GM21423 (cell line): ENCODE measurements around the gene ZBED1.
"Not testable (repeated sequence)": the region's sequence is repeated elsewhere in the genome, so short reads cannot be mapped to it uniquely, and the experiment has no call there.

Experiments
- ATAC-seq: cut with Tn5 transposase; IDR thresholded peaks from one replicate; pipeline ENCODE4 v1.9.1; 2021; ENCODE audit warnings: mild to moderate bottlenecking, moderate library complexity; ENCODE audit not compliant: unreplicated experiment

The ZBED1 gene

DNA sequence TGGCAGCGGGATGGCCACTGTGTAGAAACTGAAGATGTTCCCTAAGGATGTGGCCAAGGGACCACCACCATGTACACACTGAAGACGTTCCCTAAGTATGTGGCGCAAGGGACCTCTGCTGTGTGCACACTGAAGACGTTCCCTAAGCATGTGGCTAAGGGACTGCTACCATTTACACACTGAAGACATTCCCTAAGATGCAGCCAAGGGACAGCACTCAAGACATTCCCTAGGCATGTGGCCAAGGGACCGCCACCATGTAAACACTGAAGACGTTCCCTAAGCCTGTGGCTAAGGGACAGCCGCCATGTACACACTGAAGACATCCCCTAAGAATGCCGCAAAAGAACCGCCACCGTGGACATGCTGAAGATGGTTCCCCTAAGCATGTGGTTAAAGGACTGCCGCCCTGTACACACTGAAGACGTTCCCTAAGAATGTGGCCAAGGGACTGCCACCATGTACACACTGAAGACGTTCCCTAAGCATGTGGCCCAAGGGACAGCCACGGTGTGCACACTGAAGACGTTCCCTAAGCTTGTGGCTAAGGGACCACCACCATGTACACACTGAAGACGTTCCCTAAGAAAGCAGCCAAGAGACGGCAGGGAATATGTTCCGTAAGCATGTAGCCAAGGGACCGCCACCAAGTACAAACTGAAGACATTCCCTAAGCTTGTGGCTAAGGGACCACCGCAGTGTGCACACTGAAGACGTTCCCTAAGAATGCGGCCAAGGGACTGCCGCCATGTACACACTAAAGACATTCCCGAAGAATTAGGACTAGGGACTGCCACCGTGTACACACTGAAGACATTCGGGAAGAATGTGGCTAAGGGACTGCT, 43.3 kb downstream of the ZBED1 start:
- no peak for ATAC-seq

DNA sequence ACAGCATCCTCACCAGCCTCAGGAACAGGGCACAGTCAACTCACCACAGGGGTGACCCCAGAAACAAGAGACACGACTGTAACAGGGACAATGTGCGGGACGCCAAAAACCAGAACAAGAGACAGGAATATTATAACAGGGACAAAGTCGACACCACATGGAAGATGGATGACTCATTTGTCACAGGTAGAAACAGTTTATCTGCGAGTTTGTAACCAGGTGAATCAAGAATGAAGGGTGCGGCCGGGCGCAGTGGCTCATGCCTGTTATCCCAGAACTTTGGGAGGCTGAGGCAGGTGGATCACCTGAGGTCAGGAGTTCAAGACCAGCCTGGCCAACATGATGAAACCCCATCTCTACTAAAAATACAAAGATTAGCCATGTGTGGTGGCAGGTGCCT, 44.7 kb downstream of the ZBED1 start:
- not testable (repeated sequence) for ATAC-seq

DNA sequence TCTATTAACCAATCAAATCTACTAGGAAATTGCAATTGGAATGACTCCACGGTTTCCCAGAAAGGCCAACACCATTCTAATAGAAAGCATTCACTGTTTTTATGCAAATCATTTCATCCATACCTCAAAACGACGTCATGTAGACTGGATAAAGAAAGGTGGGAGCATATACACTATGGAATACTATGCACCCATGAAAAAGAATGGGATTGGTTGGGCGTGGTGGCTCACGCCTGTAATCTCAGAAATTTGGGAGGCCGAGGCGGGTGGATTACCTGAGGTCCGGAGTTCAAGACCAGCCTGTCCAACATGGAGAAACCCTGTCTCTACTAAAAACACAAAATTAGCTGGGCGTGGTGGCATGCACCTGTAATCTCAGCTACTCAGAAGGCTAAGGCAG, 46.2 kb downstream of the ZBED1 start:
- ATAC-seq = not testable (repeated sequence)

DNA sequence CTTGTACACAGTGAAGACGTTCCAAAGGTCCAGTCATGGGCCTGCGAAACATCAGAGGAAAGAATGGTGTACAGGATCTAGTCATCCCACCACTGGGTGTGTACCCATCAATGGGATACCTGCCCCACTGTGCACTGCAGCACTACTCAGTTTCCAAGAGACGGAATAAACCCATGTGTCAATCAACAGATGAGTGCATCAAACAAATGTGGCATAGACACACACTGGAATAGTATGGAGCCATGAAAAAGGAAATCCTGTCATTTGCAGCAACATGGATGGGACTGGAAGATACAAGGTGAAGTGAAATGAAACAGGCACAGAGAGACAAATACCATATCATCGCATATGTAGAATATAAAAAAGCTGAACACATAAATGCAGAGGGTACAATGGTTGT, 48.0 kb downstream of the ZBED1 start:
- ATAC-seq = no peak

DNA sequence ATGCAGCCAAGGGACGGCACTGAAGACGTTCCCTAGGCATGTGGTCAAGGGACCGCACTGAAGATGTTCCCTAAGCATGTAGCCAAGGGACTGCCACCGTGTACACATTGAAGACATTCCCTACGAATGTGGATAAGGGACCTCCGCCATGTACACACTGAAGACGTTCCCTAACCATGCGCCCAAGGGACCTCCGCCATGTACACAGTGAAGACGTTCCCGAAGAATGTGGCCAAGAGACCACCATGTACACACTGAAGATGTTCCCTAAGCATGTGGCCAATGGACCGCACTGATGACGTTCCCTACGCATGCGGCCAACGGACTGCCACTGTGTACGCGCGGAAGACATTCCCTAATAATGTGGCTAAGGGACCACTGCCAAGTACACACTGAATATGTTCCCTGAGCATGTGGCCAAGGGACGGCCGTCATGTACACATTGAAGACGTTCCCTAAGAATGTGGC, 48.4 kb downstream of the ZBED1 start:
- no peak for ATAC-seq

DNA sequence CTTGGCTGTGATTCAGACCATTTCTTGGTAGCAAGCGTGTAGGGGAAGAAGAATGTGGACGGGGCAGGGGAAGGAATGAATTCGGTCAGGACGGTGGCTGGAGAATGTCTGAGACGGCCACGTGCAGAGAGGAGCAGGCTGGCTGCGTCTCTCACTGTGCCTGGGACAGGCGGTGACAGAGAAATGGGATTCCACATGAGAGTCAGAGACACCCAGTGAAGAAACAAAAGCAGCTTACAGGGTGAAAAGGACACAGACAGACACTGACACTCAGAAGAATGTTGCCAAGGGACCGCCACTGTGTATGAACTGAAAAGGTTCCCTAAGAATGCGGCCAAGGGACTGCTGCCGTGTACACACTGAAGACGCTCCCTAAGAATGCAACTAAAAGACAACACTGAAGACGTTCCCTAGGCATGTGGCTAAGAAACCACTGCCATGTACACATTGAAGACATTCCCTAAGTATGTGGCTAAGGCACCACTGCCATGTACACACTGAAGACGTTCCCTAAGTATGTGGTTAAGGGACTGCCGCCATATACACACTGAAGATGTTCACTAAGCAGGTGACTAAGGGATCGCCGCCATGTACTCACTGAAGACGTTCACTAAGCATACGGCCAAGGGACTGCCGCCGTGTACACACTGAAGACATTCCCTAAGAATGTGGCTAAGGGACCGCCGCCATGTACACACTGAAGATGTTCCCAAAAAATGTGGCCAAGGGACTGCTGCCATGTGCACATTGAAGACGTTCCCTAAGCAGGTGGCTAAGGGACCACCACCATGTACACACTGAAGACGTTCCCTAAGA, 49.1 kb downstream of the ZBED1 start:
- ATAC-seq = no peak

DNA sequence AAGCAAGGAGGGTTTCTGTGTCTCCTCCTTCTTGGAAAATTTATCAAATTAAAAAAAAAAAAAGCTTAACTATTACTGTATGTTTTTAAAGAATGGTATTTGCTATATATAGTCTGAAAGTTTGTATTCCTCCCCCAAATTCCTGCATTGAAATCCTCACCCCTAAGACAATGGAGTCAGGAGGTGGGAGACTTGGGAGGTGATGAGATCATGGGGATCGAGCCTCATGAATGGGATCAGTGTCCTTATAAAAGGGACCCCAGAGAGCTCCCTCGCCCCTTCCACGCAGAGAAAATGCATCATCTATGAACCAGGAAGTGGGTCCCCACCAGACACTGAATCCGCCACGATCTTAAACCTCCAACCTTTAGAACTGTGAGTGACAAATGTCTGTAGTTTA, 50.1 kb downstream of the ZBED1 start:
- no peak for ATAC-seq

DNA sequence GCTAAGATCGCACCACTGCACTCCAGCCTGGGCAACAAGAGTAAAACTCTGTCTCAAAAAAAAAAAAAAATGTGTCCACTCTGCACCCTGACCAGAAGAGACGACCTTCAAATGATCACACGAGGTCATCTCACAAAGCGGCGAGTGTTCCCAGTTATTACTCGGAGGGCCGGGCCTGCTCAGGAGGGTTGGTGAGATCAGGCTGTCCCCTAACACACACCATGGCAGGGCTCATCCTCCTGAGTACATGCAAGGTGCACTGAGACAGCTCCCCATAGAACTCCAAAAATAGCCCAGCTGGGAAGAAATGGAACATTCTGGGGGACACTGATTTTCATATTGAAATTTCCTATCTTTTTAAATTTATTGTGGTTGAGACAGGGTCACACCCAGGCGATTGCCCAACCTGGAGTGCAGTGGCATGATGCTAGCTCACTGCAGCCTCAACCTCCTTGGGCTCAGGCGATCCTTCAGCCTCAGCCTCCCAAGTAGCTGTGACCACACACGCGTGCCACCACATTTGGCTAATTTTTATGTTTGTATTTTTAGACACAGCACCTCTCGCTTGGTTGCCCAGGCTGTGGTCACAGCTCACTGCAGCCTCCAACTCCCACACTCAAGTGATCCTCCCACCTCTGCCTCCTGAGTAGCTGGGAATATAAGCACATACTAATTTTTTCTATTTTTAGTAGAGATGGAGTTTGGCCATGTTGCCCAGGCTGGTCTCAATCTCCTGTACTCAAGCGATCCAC, 51.5 kb downstream of the ZBED1 start:
- ATAC-seq = no peak

DNA sequence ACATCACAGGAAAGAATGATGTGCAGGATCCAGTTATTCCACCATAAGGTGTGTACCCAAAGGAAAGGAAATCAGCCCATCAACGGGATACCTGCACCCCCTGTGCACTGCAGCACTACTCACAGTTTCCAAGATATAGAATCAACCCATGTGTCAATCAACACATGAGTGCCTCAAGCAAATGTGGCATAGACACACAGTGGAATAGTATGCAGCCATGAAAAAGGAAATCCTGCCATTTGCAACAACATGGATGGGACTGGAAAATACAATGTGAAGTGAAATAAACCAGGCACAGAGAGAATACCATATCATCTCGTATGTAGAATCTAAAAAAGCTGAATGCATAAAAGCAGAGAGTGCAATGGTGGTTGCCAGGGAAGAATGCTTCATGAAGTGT, 53.3 kb downstream of the ZBED1 start:
- ATAC-seq = no peak

DNA sequence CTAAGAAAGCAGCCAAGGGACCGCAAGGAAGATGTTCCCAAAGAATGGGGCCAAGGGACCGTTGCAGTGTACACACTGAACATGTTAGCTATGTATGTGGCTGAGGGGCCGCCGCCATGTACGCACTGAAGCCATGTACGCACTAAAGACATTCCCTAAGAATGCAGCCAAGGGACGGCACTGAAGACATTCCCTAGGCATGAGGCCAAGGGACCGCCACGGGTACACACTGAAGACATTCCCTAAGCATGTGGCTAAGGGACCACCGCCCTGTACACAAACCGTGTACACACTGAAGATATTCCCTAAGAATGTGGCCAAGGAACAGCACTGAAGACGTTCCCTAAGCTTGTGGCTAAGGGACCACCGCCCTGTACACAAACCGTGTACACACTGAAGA, 54.0 kb downstream of the ZBED1 start:
- ATAC-seq = no peak

DNA sequence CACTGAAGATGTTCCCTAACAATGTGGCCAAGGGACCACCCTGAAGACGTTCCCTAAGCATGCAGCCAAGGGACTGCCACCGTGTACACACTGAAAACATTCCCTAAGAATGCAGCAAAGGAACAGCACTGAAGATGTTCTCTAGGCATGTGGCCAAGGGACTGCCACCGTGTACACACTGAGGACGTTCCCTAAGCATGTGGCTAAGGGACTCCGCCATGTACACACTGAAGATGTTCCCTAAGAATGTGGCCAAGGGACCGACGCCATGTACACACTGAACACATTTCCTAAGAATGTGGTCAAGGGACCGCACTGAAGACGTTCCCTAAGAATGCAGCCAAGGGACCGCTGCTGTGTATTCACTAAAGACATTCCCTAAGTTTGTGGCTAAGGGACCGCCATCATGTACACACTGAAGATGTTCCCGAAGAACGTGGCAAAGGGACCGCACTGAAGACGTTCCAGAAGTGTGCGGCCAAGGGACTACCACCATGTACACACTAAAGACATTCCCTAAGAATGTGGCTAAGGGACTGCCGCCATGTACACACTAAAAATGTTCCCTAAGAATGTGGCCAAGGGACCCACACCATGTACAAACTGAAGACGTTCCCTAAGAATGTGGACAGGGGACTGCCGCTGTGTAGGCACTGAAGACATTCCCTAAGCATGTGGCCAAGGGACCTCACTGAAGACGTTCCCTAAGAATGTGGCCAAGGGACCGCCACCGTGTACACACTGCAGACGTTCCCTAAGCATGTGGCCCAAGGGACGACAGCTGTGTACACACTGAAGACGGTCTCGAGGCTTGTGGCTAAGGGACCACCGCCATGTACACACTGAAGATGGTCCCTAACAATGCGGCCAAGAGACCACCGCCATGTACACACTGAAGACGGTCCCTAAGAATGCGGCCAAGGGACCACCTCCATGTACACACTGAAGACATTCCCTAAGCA, 54.8 kb downstream of the ZBED1 start:
- no peak for ATAC-seq

DNA sequence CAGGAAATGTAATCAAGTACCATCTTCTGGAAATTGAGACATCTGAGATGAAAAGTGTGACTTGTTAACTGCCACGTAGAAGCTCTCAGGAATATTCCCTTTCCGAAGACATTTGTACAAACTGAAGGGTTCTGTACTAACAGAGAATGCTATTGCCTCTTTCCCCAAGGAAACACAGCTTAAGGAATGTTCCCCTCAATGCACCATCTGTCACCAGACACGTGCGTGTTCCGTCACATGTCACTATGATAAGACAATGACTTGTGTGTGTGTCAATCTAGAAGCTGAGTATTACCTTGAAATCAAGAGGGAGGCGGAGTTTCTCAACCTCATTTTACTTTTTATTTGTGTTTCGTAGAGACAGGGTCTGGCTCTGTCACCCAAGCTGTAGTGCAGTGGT, 58.1 kb downstream of the ZBED1 start:
- no peak for ATAC-seq

DNA sequence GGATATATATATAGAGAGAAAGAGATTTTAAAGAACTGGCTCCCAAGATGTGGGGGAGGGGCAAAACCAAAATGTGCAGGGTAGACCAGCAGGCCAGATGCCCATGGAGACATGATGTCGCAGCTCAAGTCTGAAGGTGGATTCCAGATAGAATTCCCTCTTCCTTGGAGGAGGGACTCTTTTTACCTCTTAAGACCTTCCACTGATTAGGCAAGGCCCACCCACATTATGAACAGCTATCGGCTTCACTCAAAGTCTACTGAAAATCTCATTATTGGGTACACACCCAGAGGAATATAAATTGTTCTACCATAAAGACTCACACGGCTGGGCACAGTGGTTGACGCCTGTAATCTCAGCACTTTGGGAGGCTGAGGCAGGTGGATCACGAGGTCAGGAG, 59.3 kb downstream of the ZBED1 start:
- no peak for ATAC-seq

DNA sequence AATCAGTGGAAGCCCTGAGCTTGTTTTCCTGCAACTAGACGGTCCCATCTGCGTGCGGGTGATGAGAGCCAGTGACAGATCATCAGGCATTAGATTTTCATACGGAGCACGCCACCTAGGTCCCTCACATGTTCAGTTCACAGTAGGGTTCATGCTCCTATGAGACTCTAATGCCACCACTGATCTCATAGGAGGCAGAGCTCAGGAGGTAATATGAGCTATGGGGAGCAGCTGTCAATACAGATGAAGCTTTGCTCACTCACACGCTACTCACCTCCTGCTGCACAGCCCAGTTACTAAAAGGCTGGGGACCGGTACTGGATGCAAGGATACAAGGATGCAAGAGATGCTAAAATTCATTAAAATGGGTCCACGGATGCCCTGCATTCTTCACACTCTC, 61.2 kb downstream of the ZBED1 start:
- ATAC-seq = no peak
